ENCODE data around the gene TAAR1. TPM values are rescaled to one million over a fixed set of nuclear protein-coding genes. Genes with fewer than 3 reads are reported as not detected.

Gene TAAR1
- total RNA-seq, 1 donor, result not detected

DNA sequence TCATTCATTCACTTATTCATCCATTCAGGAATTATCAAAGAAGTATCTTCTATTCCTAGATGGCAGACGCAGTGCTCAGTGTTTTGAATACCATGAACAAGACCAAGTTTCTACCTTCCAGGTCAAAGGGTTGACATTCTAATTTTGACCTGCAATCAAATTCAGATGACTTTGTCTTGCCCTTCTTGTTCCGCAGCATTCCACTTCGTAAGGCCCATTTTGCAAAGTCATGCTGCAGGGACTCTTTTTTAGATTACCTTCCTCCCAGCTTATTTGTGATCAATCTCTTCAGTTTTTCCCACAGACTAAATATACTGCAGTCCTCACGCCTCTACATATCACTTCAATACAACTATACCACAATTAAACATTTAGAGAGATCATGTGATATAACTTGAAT lies 7.1 kb upstream of the TAAR1 start:
- Histone ChIP-seq H2AFZ (ENCODE audit: low read length) (no peak overlapping the region), H3K36me3 (ENCODE audit: insufficient read depth, low read length) (no peaks in the 10 kb centered on the region), H3K4me2 (ENCODE audit: insufficient read depth, low read length) (no peak overlapping the region), H3K4me1 (ENCODE audit: insufficient read depth, low read length) (no peaks in the 10 kb centered on the region), H3K79me2 (ENCODE audit: insufficient read depth, low read length) (no peaks in the 10 kb centered on the region), H3K27me3 (ENCODE audit: insufficient read depth, low read length) (peaks cover 5% of the 10 kb centered on the region), H4K20me1 (ENCODE audit: insufficient read depth, low read length) (no peaks in the 10 kb centered on the region), H3K27ac (ENCODE audit: low read depth, low read length) (no peak overlapping the region), H3K4me3 (ENCODE audit: insufficient read depth, low read length) (no peak overlapping the region), H3K9me3 (ENCODE audit: low read depth, low read length) (no peaks in the 10 kb centered on the region)
- no peak for DNase-seq (ENCODE audit: insufficient read length, low spot score, missing footprints)
- TF ChIP-seq, protein P1, sequence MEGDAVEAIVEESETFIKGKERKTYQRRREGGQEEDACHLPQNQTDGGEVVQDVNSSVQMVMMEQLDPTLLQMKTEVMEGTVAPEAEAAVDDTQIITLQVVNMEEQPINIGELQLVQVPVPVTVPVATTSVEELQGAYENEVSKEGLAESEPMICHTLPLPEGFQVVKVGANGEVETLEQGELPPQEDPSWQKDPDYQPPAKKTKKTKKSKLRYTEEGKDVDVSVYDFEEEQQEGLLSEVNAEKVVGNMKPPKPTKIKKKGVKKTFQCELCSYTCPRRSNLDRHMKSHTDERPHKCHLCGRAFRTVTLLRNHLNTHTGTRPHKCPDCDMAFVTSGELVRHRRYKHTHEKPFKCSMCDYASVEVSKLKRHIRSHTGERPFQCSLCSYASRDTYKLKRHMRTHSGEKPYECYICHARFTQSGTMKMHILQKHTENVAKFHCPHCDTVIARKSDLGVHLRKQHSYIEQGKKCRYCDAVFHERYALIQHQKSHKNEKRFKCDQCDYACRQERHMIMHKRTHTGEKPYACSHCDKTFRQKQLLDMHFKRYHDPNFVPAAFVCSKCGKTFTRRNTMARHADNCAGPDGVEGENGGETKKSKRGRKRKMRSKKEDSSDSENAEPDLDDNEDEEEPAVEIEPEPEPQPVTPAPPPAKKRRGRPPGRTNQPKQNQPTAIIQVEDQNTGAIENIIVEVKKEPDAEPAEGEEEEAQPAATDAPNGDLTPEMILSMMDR (IDR thresholded peaks at IDR 0.05; ENCODE audit: extremely low read depth, low read depth, low read length), result no peak

DNA sequence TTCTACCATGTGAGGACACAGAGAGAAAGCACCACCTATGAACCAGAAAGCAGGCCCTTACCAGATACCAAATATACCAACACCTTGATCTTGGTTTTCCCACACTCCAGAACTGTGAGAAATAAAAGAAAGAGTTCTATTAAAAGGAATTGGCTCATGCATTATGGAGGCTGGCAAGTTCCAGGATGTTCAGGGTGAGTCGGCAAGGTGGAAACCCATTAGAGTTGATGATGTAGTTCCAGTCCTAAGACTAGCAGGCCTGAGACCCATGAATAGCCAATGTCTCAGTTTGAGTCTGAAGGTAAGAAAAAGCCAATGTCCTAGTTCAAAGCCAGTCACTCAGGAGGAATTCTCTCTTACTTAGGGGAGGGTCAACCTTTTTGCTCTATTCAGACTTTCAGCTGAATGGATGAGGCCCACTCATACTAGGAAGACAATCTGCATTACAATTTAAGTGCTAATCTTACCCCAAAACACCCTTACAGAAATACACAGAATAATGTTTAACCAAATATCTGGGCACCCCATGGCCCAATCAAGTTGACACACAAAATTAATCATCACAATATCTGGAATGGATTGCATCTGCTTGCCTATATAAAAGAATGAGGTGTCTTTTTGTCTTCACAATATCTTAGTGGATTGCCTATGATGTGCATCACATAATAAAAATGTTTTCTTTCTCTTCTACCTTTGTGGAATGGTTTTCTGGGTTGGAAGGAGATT lies 5.5 kb upstream of the TAAR1 start:
- H2AFZ ChIP-seq (ENCODE audit: low read length), result no peak overlapping the region
- TF ChIP-seq, protein P1 (IDR thresholded peaks at IDR 0.05; ENCODE audit: extremely low read depth, low read depth, low read length), result no peak
- H3K27ac ChIP-seq (ENCODE audit: low read depth, low read length), result no peak overlapping the region

DNA sequence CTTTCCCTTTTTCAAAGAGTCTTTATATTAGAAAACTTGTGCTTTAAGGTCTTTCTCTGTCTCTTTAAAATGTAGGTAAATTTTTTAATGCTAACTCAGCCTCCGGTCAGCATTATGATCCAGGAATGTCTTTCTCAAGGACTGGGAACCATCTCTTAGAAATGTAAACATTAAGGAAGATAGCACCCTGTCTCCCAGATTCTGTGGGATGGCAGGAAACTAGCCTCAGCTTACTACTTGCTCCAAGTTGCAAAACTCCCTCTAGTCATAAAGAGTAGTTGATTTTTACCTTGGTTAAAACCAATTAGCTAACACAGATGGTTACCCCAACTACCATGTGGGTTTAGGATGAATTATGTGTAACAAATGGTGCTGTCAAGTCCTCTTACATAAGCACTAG lies 4.7 kb upstream of the TAAR1 start:
- Histone ChIP-seq H3K4me1 (ENCODE audit: insufficient read depth, low read length) (no peaks in the 10 kb centered on the region), H3K4me2 (ENCODE audit: insufficient read depth, low read length) (no peak overlapping the region), H3K27me3 (ENCODE audit: insufficient read depth, low read length) (peaks cover 5% of the 10 kb centered on the region), H3K79me2 (ENCODE audit: insufficient read depth, low read length) (no peaks in the 10 kb centered on the region), H3K36me3 (ENCODE audit: insufficient read depth, low read length) (no peaks in the 10 kb centered on the region), H3K4me3 (ENCODE audit: insufficient read depth, low read length) (no peak overlapping the region), H2AFZ (ENCODE audit: low read length) (no peak overlapping the region), H3K27ac (ENCODE audit: low read depth, low read length) (no peak overlapping the region), H3K9me3 (ENCODE audit: low read depth, low read length) (no peaks in the 10 kb centered on the region), H4K20me1 (ENCODE audit: insufficient read depth, low read length) (no peaks in the 10 kb centered on the region)
- DNase-seq (ENCODE audit: insufficient read length, low spot score, missing footprints), result no peak
- TF ChIP-seq, protein P1 (IDR thresholded peaks at IDR 0.05; ENCODE audit: extremely low read depth, low read depth, low read length), result no peak

More for the DNA sequence above, 5.5 kb upstream of the TAAR1 start:
- Histone ChIP-seq H3K36me3 (ENCODE audit: insufficient read depth, low read length) (no peaks in the 10 kb centered on the region), H4K20me1 (ENCODE audit: insufficient read depth, low read length) (no peaks in the 10 kb centered on the region), H3K4me2 (ENCODE audit: insufficient read depth, low read length) (no peak overlapping the region), H3K4me3 (ENCODE audit: insufficient read depth, low read length) (no peak overlapping the region), H3K27me3 (ENCODE audit: insufficient read depth, low read length) (peaks cover 5% of the 10 kb centered on the region), H3K79me2 (ENCODE audit: insufficient read depth, low read length) (no peaks in the 10 kb centered on the region), H3K4me1 (ENCODE audit: insufficient read depth, low read length) (no peaks in the 10 kb centered on the region), H3K9me3 (ENCODE audit: low read depth, low read length) (no peaks in the 10 kb centered on the region)
- DNase-seq (ENCODE audit: insufficient read length, low spot score, missing footprints), result no peak

DNA sequence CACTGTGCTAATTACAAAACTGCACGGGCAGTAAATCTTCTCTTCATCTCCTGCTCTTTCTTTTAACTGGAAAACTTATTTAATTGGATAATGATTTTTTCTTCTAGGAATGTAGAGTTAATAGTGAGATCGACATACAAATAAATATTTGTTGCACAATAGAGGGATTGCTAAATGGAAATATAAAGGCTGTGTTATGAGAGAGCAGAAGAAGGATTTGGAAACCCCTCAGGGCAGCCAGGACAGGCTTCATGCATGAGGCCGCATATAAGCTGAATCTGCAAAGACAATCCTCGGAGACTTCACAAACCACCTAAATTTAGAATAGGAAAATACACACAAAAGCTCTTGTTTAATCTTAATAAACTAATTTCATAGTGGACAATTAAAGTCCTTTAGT lies 2.9 kb upstream of the TAAR1 start:
- H3K27ac ChIP-seq (ENCODE audit: low read depth, low read length), result no peak overlapping the region

More for the DNA sequence above, 2.9 kb upstream of the TAAR1 start:
- Histone ChIP-seq H3K36me3 (ENCODE audit: insufficient read depth, low read length) (no peaks in the 10 kb centered on the region), H3K4me1 (ENCODE audit: insufficient read depth, low read length) (no peaks in the 10 kb centered on the region), H3K9me3 (ENCODE audit: low read depth, low read length) (no peaks in the 10 kb centered on the region), H3K4me2 (ENCODE audit: insufficient read depth, low read length) (no peak overlapping the region), H3K27me3 (ENCODE audit: insufficient read depth, low read length) (peaks cover 5% of the 10 kb centered on the region), H3K79me2 (ENCODE audit: insufficient read depth, low read length) (no peaks in the 10 kb centered on the region), H2AFZ (ENCODE audit: low read length) (no peak overlapping the region), H3K4me3 (ENCODE audit: insufficient read depth, low read length) (no peak overlapping the region), H4K20me1 (ENCODE audit: insufficient read depth, low read length) (no peaks in the 10 kb centered on the region)
- no peak for DNase-seq (ENCODE audit: insufficient read length, low spot score, missing footprints)
- TF ChIP-seq, protein P1 (IDR thresholded peaks at IDR 0.05; ENCODE audit: extremely low read depth, low read depth, low read length), result no peak
